ENCODE results near the gene SRMS. TPM values are rescaled to one million over a fixed set of nuclear protein-coding genes. Genes with fewer than 3 reads are reported as not detected.

The SRMS gene
- total and polyA plus RNA-seq, 2 donors (not counting 1 experiment from before 2014, with no cell fraction given): 0.17 to 0.54 TPM

DNA sequence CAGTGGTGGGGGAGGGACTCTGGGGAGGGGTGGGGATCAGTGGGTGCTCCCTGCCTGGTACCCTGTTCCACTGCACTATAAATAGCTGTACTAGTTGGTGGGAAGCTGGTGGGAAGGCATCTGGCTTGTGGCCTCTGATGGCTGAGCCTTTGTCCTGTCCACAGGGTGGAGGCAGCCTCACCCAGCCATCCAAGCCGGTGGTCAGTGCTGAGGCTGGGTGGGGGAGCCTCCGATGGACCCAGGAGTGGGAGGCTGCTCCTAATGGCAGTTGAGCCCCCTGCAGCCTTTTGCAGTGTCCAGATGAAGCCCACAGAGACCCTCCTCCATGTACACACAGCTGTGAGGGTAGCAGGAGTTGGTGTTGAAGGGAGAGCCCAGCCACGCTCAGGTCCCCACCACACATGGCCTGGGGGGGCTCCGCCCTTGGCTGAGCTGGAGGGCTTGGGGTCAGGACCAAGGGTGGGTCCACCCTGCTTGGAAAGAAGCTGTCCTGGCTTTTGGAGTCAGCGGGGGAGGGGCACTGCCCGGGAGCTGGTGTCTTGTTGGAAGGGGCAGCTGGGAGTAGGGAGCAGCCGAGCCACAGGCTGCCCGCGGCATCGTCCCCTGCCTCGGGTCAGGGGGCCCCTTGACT, 24.5 kb downstream of the SRMS start:
- peak overlapping the region; percentile 74 for H3K4me3 Mint-ChIP-seq
- CTCF ChIA-PET: interaction anchor here (1.5 to 3.8 kb wide), 2 partner anchors 15 to 119 kb away, joined by 3 to 25 read pairs; partner anchors contain the start of gene PTK6
- peaks cover 0 to 9% (median 3%) of the 10 kb centered on the region in 4 experiments for H3K27me3 ChIP-seq (replicated peaks in 1 of 4; ENCODE audit: control extremely low read depth in 1 of 4, control insufficient read depth in 3 of 4, insufficient read depth in 4 of 4, low read length in 3 of 4)
- no peak overlapping the region for H3K27ac ChIP-seq (ENCODE audit: low read length in 2 of 2)
- peaks cover 0 to 7% of the 10 kb centered on the region in 2 experiments for H3K36me3 ChIP-seq (replicated peaks in 1 of 2; ENCODE audit: control extremely low read depth in 1 of 2, control insufficient read depth in 1 of 2, extremely low read depth in 1 of 2, insufficient read depth in 2 of 2, low read length in 1 of 2)
- H3K27ac Mint-ChIP-seq: no peak overlapping the region
- TF ChIP-seq, protein P1, sequence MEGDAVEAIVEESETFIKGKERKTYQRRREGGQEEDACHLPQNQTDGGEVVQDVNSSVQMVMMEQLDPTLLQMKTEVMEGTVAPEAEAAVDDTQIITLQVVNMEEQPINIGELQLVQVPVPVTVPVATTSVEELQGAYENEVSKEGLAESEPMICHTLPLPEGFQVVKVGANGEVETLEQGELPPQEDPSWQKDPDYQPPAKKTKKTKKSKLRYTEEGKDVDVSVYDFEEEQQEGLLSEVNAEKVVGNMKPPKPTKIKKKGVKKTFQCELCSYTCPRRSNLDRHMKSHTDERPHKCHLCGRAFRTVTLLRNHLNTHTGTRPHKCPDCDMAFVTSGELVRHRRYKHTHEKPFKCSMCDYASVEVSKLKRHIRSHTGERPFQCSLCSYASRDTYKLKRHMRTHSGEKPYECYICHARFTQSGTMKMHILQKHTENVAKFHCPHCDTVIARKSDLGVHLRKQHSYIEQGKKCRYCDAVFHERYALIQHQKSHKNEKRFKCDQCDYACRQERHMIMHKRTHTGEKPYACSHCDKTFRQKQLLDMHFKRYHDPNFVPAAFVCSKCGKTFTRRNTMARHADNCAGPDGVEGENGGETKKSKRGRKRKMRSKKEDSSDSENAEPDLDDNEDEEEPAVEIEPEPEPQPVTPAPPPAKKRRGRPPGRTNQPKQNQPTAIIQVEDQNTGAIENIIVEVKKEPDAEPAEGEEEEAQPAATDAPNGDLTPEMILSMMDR (IDR thresholded peaks at IDR 0.05): no peak
- no peak for TF ChIP-seq EZH2 (IDR thresholded peaks at IDR 0.05; ENCODE audit: borderline replicate concordance, insufficient read depth, low read depth, low read length, poor library complexity, severe bottlenecking)
- ATAC-seq (ENCODE audit: low read depth) (no peak), DNase-seq (peak; percentile 17)
- H3K4me2 ChIP-seq (replicated peaks; ENCODE audit: low read depth, low read length, poor library complexity, severe bottlenecking): peak overlapping the region; percentile 94
- peaks cover 23 to 30% of the 10 kb centered on the region in 2 donors for H3K4me1 ChIP-seq (ENCODE audit: control insufficient read depth in 2 of 2, insufficient read depth in 2 of 2, low read length in 2 of 2)
- peaks cover 43% of the 10 kb centered on the region for H3K4me1 Mint-ChIP-seq
- intact Hi-C loops (cut with micrococcal nuclease): no loop called here
- peaks cover 0 to 14% (median 4%) of the 10 kb centered on the region in 3 donors for H3K9me3 ChIP-seq (ENCODE audit: control extremely low read depth in 1 of 3, control insufficient read depth in 2 of 3, insufficient read depth in 1 of 3, low read length in 2 of 3)
- peaks cover 15% of the 10 kb centered on the region for H3K79me2 ChIP-seq (ENCODE audit: control insufficient read depth, insufficient read depth, low read length)
- H3K4me3 ChIP-seq (ENCODE audit: control extremely low read depth in 1 of 5, extremely low read depth in 1 of 5, insufficient read depth in 1 of 5, low read depth in 2 of 5, low read length in 4 of 5): no peak overlapping the region
- H2AFZ ChIP-seq (ENCODE audit: insufficient read depth, low read depth, low read length, poor library complexity, severe bottlenecking): no peak overlapping the region
- H3K9me3 Mint-ChIP-seq (ENCODE audit: insufficient read depth): no peaks in the 10 kb centered on the region
- 94% methylated on average over 10 of the region's 11 CpGs for WGBS (ENCODE audit: insufficient coverage)
- H4K20me1 ChIP-seq (ENCODE audit: control insufficient read depth, insufficient read depth, low read length, poor library complexity, severe bottlenecking): peaks cover 29% of the 10 kb centered on the region
- POLR2A ChIA-PET: interaction anchor here (0.6 to 1.2 kb wide), 2 partner anchors 16 to 1074 kb away, joined by 3 to 4 read pairs; no protein-coding TSS in a partner anchor
- H3K27me3 Mint-ChIP-seq: peaks cover 1% of the 10 kb centered on the region
- no peak overlapping the region for H3K9ac ChIP-seq (ENCODE audit: low read length)
